Putamen (tissue), 1 donor: ENCODE measurements around the gene MMD2.
"Not testable (repeated sequence)": the region's sequence is repeated elsewhere in the genome, so short reads cannot be mapped to it uniquely, and the experiment has no call there.

Experiments
- DNase-seq: peaks from one replicate; pipeline ENCODE4 v3.0.0-alpha.2; 2016; ENCODE audit warnings: low spot score

The MMD2 gene, protein sequence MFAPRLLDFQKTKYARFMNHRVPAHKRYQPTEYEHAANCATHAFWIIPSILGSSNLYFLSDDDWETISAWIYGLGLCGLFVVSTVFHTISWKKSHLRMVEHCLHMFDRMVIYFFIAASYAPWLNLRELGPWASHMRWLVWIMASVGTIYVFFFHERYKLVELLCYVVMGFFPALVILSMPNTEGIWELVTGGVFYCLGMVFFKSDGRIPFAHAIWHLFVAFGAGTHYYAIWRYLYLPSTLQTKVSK

DNA sequence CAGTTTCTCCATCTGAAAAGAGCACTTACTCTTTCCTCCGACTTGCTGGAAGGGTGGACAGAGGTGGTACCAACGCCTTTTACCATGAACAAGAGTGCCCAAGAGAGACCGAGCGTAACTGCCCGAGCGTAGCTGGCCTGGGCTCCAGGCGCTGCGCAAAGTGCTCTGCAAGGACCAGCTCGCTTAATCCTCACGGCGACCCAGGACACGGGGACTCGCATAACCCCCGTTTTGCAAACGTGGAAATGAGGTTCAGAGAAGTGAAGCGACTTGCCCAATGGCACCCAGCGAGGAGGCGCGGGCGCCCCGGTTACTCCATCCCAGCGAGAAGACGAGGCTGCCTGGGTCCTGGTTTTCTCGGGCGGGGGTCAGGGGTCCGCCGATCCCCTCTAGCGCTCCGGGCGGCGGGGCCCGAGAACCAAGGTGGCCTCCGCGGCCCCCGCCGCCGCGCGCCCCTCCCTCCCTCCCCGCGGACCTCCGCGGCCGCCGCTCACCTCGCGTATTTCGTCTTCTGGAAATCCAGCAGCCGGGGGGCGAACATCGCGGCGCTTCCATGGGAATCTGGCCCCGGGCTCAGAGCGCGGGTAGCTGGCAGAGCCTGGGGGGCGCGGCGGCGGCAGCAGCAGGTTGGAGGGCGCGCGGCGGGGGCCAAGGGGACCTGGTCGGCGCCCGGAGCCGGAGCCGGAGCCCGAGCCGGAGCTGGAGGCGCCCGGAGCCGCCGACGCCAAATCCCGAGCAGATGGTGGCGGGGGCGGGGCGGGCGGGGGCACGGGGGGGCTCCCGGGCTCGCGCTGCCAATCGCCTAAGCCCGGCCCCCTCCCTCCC lies at the start of gene MMD2:
Gene MMD2, minus strand, starts transcription at position 711 of the 825 bp plus-strand sequence. Its CDS starts 170 bp downstream, at position 541.
- no peak for DNase-seq

DNA sequence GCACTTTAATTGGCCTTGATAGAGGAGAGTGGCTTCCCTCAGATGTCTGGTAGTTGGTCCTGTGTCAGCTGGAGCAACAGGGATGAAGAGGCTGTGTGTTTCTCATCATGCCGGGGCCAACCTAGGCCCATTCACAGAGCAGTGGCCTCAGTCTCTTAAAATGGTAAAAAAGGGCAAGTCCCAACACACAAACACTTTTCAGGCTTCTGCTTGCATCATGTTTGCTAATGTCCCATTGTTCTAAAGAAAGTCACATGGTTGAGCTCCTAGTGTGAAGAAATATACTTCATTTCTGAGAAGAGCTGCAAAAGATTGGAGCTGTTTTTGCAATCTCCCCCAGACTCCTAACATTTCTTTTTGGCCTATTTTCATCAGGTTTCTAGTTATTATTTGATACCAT lies 46.1 kb upstream of the MMD2 start:
- DNase-seq = no peak

DNA sequence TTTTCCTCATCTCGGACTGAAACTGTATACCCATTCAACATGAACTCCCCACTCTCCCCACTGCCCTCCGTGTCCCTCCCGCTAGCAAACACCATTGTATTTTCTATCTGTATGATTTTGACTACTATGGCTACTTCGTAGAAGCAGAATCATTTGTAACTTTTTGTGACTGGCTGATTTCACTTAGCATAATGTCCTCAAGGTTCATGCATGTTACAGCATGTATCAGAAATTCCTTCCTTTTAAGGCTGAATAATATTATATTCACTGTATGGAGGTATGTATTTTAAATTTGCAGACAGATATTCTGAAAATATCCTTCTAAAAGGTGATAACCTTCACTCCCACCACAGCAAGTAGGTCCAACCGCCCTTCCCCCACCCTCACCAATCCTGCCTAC lies 42.9 kb upstream of the MMD2 start:
- DNase-seq = no peak

DNA sequence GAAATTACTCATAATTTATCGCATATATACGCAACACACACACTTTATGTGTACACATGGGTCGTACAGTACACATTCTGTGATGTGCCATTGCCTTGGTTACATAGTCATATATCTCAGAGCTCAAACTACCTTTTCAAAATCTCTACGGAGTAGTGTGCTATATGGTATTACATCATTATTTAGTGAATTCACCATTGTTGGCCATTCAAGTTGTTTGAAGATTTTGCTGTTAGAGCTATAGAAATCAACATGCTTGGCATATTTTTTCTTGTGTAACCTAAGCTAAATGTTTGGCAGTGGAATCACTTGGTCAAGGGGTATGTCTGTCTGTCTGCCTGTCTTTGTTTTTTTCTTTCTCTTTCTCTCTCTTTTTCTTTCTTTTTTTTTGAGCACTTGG lies 42.0 kb upstream of the MMD2 start:
- no peak for DNase-seq

DNA sequence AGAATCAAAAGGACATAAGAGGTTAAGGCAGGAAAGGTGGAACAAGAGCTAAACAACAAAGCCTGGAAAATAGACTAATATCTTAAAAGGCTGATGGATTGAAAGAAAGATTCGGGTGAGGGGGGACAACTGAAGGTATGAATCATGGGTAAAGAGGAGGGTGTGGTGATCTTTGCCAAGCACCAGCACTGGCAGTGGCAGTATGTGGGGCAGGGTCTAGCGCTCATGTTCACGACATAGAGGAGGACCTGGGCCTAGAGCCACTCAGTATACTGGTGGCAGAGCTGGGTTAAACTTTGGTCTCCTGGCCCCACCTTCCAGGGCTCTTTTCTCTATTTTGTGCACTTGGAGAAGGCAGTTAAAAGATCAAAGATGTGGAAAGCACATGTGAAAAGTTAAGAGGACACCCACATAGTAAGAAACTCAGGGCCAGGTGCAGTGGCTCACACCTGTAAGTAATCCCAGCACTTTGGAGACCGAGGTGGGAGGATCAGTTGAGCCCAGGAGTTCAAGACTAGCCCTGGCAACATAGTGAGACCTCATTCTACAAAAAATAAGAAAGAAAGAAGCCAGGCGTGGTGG lies 40.5 kb upstream of the MMD2 start:
- no peak for DNase-seq

DNA sequence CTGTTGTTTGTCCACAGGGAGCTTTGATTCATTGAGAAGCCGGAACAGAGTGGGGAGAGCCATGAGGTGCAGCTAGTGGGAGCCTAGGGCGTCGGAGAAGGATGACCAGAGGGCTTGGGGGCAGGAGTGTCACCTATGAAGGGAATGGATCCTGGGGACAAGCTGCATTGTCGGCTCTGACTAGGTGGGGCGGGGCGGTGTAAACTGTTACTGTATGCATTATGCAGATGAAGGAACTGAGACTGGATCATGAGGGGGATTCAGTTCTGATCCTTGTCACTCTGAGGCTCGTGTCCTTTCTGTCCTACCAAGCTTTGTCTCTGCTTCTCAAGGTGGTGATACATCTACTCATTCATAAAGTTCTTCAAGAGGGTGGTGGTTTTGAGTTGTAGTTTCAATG lies 39.9 kb upstream of the MMD2 start:
- no peak for DNase-seq

DNA sequence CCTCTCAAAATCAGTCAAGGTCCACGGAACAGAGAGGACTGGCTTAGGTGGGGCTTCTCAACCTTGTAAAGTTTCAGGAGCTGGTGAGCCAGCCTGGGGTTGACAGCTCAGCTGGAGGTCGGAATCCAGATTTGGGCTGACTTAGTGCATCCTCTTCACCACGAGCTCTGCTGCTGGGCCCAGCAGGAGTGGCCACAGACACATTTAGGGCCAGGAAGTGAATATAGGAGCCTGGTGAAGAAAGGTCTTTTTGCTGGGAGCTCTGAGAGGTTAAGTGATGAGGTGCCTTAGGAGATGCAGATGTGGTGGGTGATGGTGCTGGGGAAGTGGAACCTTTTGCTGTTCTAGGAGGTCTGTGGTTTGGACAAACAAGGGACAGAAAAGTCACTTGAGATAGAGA lies 39.3 kb upstream of the MMD2 start:
- no peak for DNase-seq

DNA sequence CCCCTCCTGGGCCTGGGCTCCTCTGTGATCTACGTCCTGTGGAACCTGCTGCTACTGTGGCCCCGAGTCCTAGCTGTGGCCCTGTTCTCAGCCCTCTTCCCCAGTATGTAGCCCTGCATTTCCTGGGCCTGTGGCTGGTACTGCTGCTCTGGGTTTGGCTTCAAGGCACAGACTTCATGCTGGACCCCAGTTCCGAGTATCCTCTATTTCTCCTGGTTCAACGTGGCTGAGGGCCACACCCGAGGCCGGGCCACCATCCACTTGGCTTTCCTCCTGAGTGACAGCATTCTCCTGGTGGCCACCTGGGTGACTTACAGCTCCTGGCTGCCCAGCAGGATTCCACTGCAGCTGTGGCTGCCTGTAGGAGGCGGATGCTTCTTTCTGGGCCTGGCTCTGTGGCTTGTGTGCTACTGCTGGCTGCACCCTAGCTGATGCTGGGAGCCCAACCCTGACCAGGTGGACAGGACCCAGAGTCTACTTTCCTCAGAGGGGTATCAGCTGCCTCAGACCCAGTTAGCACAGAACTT lies 37.8 kb upstream of the MMD2 start:
- no peak for DNase-seq

DNA sequence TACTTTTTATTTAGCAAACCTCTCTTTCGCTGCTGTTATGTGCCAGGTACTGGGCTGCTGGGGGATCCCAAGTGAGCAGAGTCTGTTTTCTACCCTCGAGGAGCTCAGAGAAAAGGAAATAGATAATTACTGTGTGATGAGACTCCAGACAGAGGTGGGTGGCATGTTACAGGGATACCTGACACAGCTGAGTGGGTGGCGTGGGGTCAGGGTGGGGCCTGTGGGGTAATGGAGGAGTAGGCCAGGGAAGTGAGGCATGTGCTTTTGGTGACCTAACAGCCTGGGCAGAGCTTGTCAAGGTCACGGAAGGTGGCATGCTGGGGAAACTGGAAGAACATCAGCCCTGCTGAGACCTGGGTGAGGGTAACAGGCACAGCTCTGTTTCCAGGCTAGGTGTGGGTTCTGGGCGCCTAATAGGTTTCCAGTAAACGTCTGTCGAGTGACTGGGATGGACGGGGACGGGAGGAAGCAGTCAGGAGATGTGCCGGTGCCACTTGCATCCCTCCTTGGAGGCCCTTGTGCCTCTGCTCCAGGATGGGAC lies 36.5 kb upstream of the MMD2 start:
- DNase-seq = no peak

DNA sequence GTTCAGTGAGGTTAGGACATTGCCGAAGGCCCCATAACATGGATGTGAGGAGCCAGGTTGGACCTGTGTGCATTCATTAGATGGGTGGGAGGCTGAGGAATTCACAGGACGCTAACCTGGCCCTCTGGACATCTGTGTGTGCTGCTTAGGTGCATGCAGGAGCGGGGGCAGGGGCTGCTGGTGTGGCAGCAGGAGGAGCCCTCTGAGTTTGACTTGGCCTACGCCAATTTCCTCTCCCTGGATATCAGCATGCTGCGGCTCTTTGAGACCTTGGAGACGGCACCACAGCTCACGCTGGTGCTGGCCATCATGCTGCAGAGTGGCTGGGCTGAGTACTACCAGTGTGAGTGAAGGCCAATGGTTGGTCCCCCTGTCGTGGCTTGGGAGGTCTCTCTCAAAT lies 34.5 kb upstream of the MMD2 start:
- DNase-seq = no peak

DNA sequence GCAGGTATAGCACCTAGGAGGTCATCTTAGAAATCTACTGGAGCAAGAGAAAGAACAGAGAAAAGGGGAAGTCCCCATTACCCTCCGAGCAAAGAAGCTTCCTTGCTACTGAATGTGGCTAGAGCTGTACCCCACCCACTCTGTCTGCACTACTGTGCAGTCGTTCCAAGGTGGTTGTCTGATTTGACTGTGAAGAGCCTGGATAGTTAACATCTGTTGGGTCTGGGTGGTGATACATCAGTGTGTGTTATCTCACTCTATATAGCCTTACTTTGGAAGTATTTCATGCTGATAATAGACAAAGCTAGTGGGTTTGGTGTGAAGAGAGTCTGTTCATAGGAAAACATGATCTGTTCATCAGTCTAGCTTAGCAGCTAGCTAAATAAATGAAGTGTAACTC lies 23.8 kb upstream of the MMD2 start:
- DNase-seq = not testable (repeated sequence)

DNA sequence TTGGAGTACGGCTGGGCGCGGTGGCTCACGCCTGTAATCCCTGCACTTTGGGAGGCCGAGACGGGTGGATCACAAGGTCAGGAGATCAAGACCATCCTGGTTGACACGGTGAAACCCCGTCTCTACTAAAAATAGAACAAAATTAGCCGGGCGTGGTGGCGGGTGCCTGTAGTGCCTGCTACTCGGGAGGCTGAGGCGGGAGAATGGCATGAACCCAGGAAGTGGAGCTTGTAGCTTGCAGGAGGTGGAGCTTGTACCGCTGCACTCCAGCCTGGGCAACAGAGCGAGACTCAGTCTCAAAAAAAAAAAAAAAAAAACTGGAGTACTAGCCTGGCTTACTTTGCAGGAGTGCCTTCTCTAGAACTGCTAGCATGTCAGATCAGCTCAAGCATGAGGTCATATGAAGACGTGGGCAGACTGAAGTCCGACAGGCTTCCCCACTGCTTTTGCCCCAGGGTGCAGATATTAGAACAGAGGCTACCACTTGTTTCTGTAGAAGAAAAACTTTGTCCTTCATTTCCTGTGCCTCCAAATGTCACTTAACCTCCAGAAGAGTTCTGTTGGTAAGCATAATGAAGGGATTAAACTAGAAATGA lies 22.4 kb upstream of the MMD2 start:
- DNase-seq = not testable (repeated sequence)

DNA sequence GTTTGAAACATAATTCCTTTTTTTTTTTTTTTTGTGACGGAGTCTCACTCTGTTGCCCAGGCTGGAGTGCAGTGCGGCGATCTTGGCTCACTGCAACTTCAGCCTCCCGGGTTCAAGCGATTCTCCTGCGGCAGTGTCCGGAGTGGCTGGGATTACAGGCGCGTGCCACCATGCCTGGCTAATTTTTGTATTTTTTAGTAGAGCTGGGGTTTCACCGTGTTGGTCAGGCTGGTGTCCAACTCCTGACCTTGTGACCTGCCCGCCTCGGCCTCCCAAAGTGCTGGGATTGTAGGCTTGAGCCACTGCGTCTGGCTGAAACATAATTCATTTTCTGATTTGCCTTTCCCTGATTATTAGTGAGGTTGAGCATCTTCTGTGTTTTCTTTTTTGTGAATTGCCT lies 16.6 kb upstream of the MMD2 start:
- DNase-seq = not testable (repeated sequence)

DNA sequence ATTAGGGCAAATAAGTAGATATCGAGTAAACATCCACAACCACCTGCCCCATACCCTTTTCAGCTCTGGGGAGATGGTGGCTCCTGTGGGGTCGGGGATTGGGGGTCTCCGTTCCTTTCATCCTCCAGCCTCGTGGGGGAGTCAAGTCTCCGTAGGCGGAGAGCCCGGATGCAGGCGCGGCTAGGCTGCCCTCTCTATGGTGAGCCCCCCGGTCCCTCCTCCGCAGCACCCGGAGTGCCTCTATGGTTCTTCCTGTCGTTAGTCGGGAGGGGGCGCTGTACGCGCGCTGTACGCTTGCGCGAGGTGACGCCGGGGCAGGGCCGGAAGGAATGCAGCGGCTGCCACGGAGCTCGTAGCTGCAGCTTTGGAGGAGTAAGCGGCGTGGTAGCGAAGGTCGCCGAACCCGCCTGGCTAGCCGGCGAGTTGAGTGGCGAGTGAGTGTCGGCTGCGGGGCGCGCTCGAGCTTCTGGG lies 14.8 kb upstream of the MMD2 start:
- DNase-seq = peak; percentile 86

DNA sequence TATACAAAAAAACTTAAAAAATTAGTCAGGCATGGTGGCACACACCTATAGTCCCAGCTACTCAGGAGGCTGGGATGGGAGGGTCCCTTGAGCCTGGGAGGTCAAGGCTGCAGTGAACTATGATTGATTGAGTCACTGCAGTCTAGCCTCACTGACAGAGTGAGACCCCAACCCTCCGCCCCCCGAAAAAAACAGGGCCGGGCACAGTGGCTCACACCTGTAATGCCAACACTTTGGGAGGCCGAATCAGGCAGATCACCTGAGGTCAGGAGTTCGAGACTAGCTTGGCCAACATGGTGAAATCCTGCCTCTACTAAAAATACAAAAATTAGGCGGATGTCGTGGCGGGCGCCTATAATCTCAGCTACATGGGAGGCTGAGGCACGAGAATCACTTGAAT lies 13.5 kb upstream of the MMD2 start:
- DNase-seq = not testable (repeated sequence)

DNA sequence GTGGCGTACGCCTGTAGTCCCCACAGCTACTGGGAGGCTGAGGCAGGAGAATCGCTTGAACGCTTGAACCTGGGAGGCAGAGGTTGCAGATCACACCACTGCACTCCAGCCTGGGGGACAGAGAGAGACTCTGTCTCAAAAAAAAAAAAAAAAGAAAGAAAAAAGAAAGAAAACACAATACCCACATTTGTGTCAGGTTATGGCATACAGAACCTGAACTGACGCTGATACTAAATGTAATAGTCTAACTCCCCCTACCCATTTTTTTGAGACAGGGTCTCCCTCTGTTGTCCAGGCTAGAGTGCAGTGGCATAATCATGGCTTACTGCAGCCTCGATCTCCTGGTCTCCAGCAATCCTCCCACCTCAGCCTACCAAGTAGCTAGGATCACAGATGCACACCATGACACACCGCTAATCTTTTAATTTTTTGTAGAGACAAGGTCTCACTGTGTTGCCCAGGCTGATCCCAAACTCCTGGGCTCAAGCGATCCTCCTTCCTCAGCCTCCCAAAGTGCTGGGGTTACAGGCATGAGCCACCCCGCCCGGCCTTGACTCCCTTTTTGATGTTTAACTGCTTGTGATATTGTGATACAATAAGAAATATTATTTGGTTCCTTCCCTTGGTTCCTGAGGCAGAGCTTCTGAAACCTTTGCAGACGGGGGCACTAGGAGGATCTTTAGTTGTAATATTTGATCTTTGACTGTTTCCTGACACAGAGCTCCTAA lies 6.5 kb upstream of the MMD2 start:
- no peak for DNase-seq

DNA sequence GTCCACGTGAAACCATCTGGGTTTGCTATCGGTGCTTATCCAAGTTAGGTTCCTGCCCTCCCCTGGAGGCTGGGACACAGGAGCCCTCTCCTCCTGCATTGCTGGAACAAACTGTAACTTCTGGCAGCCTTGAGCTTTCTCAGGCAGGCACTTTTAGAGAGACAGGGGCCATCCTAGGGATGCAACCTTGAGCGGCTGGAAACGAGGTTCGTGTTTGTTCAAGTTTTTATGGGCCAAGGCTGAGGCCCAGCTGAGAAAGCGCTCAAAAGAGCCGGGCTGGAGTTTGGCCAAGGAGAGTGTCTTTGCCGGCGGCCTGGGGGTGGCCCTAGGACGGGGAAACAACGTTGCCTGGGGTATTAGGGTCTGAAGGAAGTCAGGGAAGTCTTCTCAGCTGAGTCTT lies 5.5 kb upstream of the MMD2 start:
- DNase-seq = no peak

DNA sequence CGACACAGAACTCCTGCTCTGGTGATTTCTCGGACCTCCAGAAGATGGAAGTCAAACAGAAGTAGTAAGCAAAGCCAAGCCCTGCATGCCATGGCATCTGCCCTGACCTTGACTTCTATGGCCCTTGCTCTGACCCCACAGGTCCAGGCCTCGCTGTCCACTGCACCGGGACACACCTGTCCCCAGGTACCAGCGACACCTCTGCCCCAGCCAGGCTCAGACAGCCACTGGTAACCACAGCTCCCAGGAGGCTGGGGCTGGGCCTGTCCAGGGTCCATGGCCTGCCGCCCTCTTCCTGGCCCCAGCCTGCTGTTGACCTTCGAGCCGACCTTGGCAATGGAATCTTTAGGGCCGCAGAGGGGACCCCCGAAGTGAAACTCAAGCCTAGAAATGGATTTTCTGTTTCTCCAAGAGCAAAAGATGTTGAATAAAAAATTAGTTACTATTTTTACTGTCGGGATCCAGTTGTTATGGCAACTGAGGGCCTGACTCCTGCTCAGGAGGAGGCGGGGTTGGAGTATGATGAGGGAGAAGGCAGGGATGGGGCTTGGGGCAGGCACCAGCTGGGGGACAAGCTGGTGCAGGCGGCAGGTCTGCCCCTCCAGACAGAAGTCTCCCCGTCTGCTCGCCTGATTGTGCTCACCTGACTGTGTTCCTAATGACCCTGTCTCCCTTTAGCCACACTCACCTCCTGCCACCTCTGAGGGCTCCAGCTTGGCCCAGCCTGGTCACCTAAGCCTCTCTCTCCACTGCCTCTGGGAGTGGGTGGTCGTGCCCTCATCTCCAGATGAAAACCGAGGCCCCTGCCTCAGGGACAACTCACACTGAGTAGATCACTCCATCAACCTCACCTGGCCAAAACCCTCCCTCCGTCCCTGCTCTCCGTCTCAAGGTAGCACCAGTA lies 4.1 kb upstream of the MMD2 start:
- no peak for DNase-seq

DNA sequence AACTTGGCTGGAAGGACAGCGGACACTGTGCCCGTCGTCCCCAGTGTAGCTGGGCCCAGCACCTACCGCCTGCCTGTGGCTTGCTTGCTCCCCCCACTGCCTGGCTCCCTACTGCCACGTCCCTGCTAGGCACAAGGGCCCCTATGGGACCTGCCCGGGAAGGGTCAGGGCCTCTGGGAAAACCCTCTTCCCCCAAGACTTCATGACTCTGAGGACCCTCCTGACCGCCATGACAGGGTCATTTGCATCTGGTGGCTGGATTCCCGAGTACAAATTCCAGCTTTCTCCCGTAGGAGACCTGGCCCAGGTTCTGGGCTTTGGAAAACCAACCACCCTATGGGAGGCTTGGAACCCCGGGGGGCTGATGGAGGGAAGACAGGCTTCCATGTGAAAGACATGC lies 1.4 kb upstream of the MMD2 start:
- DNase-seq = no peak

DNA sequence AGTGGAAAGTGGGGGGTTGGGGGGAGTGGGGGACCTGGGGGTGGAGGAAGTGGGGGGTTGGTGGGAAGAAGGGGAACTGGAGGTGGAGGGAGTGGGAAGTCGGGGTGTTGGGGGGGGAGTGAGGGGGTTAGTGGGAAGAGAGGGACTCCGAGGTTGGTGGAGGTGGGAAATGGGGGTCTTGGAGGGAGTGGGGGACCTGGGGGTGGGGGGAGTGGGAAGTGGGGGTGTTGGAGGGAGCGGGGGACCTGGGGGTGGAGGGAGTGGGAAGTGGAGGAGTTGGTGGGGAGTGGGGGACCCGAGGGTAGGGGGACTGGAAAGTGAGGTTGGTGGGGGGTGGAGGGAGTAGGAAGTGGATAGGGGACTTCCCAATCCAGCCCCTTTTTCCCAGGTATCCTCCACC lies 906 bp upstream of the MMD2 start:
- DNase-seq = no peak
